GM12874 (cell line): ENCODE results near the gene TRPV5.

Source experiments
- CTCF ChIP-seq: IDR thresholded peaks from 2 replicates; pipeline ENCODE4 v1.5.1; 2011; ENCODE audit warnings: low read depth, mild to moderate bottlenecking, control low read depth, low read length, moderate library complexity; ENCODE audit not compliant: insufficient read depth

Gene TRPV5

DNA sequence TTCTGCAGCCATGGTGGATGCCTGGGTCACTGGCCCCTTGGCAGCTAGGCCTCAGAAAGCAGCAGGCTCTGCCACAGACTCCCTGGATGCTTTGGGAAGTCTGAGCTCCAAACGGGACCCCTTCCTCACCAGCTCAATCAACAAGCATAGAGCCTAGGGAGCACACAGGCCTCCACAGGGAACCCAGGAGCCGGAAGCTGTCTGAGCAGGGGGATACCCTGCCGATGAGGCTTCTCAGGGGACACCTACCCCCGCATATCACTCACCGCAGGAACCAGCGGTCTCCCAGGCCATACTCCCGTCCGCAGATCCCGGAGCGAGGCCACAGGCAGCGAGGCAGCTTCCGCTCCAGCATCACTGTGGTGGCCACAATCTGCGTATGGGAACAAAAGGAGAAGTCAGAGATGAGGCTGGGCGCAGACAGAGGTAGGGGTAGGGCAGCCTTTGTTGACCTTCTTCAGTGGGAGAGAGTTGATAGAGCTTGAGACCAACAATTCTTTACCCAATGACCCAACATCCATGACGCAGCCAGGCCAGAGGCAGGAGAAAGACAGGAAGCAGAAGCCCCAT is 61.4 kb downstream of the TRPV5 start:
- TF ChIP-seq CTCF = no peak

DNA sequence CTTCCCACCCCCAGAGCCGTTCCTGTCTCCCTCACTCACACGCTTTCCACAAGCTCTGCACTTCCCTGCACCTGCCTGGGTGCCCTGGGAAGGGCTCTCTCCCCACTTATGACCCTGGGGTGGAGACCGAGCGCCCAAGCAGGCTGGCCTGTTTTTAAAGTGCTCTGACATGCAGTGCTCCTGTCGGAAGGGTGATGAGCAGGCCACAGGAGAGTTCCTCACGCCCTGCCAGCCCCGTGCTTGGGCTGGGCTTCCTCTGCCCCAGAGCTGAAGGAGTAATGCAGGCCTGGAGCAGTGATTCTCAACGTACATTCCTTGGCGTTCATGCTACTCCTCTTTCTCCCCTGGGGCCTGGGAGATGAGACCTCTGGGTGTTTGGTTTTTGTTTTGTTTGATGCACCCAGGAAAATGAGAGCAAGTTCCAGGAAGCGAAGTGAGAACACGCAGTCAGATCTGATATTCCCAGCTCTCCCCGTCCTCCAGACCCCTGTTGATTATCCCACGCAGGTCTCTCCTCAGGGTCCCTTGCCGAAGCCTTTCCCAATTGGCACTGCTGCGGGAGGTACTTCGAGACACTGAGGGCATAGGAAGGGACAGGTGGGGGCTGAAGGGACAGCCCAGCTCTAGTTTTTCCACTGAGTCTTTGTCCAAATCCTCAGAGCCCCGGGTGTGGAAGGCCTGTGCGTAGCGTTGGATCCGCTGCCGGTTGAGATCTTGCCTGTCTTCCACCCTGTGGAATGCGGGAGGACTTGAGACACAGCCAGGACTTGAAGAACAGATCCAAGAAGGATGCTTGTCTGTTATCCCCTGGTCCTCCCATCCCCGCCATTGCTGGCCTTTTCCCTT is 62.1 kb downstream of the TRPV5 start:
- TF ChIP-seq CTCF = no peak

GRCh38 chr7:142870566-142871259 is 62.8 kb downstream of the TRPV5 start:
- no peak for TF ChIP-seq CTCF

DNA sequence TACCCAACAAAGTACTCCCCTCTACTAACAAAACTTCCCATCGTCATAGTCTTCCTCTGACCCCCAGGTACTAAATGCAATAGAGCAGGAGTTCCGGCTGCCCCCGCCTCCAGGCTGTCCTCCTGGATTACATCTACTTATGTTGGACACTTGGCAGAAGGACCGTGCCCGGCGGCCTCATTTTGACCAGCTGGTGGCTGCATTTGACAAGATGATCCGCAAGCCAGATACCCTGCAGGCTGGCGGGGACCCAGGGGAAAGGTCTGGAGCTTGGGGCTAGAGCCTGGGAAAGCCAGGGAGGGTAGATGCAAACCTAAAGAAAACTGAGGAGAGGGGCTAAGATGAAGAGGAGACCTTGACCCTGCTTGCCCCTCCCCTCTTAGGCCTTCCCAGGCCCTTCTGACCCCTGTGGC is 63.4 kb downstream of the TRPV5 start:
- TF ChIP-seq CTCF = no peak

GRCh38 chr7:142869434-142869833 is 64.1 kb downstream of the TRPV5 start:
- no peak for TF ChIP-seq CTCF

- TF ChIP-seq CTCF = no peak
Measured at GRCh38 chr7:142868986-142869415, 64.5 kb downstream of the TRPV5 start.
